ENCODE measurements around the gene C9. TPM values are rescaled to one million over a fixed set of nuclear protein-coding genes. Genes with fewer than 3 reads are reported as not detected.

C9 gene
- total and polyA plus RNA-seq, 2 of the 4 experiments (the other 2 are of a cell fraction), result not detected

DNA sequence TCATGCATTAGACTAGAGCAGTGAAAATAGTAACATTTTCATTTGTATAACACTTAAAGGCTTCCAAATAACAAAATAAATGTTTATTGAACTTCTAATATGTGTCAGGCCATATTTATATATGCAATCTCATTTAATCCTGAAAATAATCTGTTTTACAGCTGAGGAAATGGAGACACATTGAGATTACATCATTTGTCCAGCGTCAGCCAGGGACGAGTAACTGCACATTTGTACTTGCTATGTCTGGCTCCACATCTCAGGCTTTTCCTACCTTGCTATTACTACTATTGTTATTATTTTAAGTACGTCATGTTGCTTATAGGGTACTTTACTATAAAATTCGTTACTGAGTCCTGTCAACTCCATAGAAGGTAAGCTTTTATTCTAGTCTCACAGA lies 3.8 kb upstream of the C9 start:
- ChIA-PET POLR2A (ENCODE audit: unreplicated experiment) (no interaction called here), CTCF (no interaction called here)
- H3K27me3 ChIP-seq (ENCODE audit: control insufficient read depth, insufficient read depth, low read length), result no peaks in the 10 kb centered on the region
- H3K27ac ChIP-seq (ENCODE audit: insufficient read depth, low read length), result no peak overlapping the region
- H3K23ac ChIP-seq (ENCODE audit: low read depth, low read length), result no peak overlapping the region
- H2BK15ac ChIP-seq (ENCODE audit: low read depth, low read length), result no peak overlapping the region
- no peak overlapping the region for H2AK9ac ChIP-seq (replicated peaks; ENCODE audit: low read depth, low read length, poor library complexity)
- no peaks in the 10 kb centered on the region for H3K79me1 ChIP-seq (ENCODE audit: low read depth in 1 of 2, low read length in 2 of 2)
- no peak overlapping the region for H3K14ac ChIP-seq (replicated peaks; ENCODE audit: low read depth, low read length)
- H2AK5ac ChIP-seq (ENCODE audit: low read depth, low read length), result no peak overlapping the region
- H2AFZ ChIP-seq (replicated peaks; ENCODE audit: low read length, poor library complexity), result no peak overlapping the region
- no peak overlapping the region for H3K4me2 ChIP-seq (ENCODE audit: low read depth, low read length)
- no peak overlapping the region for H2BK120ac ChIP-seq (ENCODE audit: low read depth, low read length)
- H3K56ac ChIP-seq (ENCODE audit: extremely low read depth, insufficient read depth, low read length), result no peak overlapping the region
- in situ Hi-C loops (cut with MboI; ENCODE audit: low sequenced_read_pairs), result no loop called here
- H3K36me3 ChIP-seq (ENCODE audit: control insufficient read depth, insufficient read depth, low read length), result peaks cover 24% of the 10 kb centered on the region
- no peak overlapping the region for H4K5ac ChIP-seq (ENCODE audit: low read depth, low read length)
- no peak overlapping the region for H3K18ac ChIP-seq (ENCODE audit: low read depth, low read length)
- BruUV-seq (replicated peaks), result no TSS peak
- no peaks in the 10 kb centered on the region for H3K9me3 ChIP-seq (ENCODE audit: control insufficient read depth, insufficient read depth, low read length)
- H3K4me3 ChIP-seq (ENCODE audit: insufficient read depth, low read depth, low read length), result no peak overlapping the region
- intact Hi-C loops (cut with micrococcal nuclease), result no loop called here
- H3K4ac ChIP-seq (ENCODE audit: low read depth, low read length), result no peak overlapping the region
- H2BK5ac ChIP-seq (ENCODE audit: low read depth, low read length, poor library complexity, severe bottlenecking), result no peak overlapping the region
- ATAC-seq (ENCODE audit: low read depth), result no peak
- no peaks in the 10 kb centered on the region; the same call in 1 of the 2 replicates for H3K9me1 ChIP-seq (ENCODE audit: insufficient read depth, low read length)
- no CpG with 5 or more reads among the region's 4 CpGs for WGBS, 2 experiments (ENCODE audit: extremely low coverage in 2 of 2, insufficient read length in 1 of 2)
- TF ChIP-seq SMC3 (IDR thresholded peaks at IDR 0.05; ENCODE audit: low read depth, low read length), result no peak
- TF ChIP-seq MXI1 (IDR thresholded peaks at IDR 0.05; ENCODE audit: borderline replicate concordance, low read depth, low read length), result no peak
- no peak for TF ChIP-seq CEBPB (IDR thresholded peaks at IDR 0.05; ENCODE audit: low read depth, low read length)
- no peak for TF ChIP-seq RFX5 (IDR thresholded peaks at IDR 0.05; ENCODE audit: low read depth, low read length)
- TF ChIP-seq, protein P1, sequence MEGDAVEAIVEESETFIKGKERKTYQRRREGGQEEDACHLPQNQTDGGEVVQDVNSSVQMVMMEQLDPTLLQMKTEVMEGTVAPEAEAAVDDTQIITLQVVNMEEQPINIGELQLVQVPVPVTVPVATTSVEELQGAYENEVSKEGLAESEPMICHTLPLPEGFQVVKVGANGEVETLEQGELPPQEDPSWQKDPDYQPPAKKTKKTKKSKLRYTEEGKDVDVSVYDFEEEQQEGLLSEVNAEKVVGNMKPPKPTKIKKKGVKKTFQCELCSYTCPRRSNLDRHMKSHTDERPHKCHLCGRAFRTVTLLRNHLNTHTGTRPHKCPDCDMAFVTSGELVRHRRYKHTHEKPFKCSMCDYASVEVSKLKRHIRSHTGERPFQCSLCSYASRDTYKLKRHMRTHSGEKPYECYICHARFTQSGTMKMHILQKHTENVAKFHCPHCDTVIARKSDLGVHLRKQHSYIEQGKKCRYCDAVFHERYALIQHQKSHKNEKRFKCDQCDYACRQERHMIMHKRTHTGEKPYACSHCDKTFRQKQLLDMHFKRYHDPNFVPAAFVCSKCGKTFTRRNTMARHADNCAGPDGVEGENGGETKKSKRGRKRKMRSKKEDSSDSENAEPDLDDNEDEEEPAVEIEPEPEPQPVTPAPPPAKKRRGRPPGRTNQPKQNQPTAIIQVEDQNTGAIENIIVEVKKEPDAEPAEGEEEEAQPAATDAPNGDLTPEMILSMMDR (conservative IDR thresholded peaks at IDR 0.05; ENCODE audit: low read depth, low read length), result no peak
- no peak for TF ChIP-seq RCOR1 (IDR thresholded peaks at IDR 0.05; ENCODE audit: insufficient replicate concordance, low read length)
- TF ChIP-seq POLR2A (IDR thresholded peaks at IDR 0.05; ENCODE audit: low read depth, low read length), result no peak
- TF ChIP-seq FOS (IDR thresholded peaks at IDR 0.05; ENCODE audit: low read depth, low read length), result no peak
- TF ChIP-seq, protein P2, sequence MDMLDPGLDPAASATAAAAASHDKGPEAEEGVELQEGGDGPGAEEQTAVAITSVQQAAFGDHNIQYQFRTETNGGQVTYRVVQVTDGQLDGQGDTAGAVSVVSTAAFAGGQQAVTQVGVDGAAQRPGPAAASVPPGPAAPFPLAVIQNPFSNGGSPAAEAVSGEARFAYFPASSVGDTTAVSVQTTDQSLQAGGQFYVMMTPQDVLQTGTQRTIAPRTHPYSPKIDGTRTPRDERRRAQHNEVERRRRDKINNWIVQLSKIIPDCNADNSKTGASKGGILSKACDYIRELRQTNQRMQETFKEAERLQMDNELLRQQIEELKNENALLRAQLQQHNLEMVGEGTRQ (IDR thresholded peaks at IDR 0.05; ENCODE audit: low read depth, low read length), result no peak
- no peak for TF ChIP-seq NFE2L2 (IDR thresholded peaks at IDR 0.05; ENCODE audit: low read depth, low read length)
- TF ChIP-seq BHLHE40 (IDR thresholded peaks at IDR 0.05; ENCODE audit: low read depth, low read length), result no peak
- TF ChIP-seq MAZ (IDR thresholded peaks at IDR 0.05; ENCODE audit: borderline replicate concordance, low read depth, low read length), result no peak
- no peak for TF ChIP-seq MAFK (IDR thresholded peaks at IDR 0.05; ENCODE audit: low read depth, low read length)
- no peak for TF ChIP-seq CHD1 (IDR thresholded peaks at IDR 0.05; ENCODE audit: low read depth, low read length)
- TF ChIP-seq, protein P3, sequence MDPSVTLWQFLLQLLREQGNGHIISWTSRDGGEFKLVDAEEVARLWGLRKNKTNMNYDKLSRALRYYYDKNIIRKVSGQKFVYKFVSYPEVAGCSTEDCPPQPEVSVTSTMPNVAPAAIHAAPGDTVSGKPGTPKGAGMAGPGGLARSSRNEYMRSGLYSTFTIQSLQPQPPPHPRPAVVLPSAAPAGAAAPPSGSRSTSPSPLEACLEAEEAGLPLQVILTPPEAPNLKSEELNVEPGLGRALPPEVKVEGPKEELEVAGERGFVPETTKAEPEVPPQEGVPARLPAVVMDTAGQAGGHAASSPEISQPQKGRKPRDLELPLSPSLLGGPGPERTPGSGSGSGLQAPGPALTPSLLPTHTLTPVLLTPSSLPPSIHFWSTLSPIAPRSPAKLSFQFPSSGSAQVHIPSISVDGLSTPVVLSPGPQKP (IDR thresholded peaks at IDR 0.05; ENCODE audit: borderline replicate concordance, low read depth, low read length), result no peak
- no peak for TF ChIP-seq RAD21 (IDR thresholded peaks at IDR 0.05; ENCODE audit: low read length)
- no peaks in the 10 kb centered on the region for H3K4me1 ChIP-seq (ENCODE audit: control insufficient read depth, insufficient read depth, low read length)
- no peaks in the 10 kb centered on the region for H4K20me1 ChIP-seq (ENCODE audit: insufficient read depth, low read length)
- no peak overlapping the region for H4K8ac ChIP-seq (ENCODE audit: low read depth in 2 of 2, low read length in 2 of 2)
- no peak for DNase-seq
- dilution Hi-C loops (cut with HindIII; ENCODE audit: low sequenced_read_pairs, unreplicated experiment), result no loop called here
- H4K91ac ChIP-seq (ENCODE audit: insufficient read depth, low read depth, low read length), result no peak overlapping the region
- H2BK20ac ChIP-seq (ENCODE audit: low read depth, low read length), result no peak overlapping the region
- H3K9ac ChIP-seq (ENCODE audit: low read depth, low read length), result no peak overlapping the region
